Thymus (tissue), 11 donors: ENCODE measurements around the gene VPS37C. TPM values are rescaled to one million over a fixed set of nuclear protein-coding genes. Genes with fewer than 3 reads are reported as not detected.
"Not testable (repeated sequence)": the region's sequence is repeated elsewhere in the genome, so short reads cannot be mapped to it uniquely, and the experiment has no call there.

Experiments
- DNase-seq, 9 donors: peaks; one replicate each; pipeline ENCODE4 v3.0.0-alpha.2; 2013; ENCODE audit warnings: low spot score in 9 of 9, low read depth in 6 of 9, missing footprints in 1 of 9
- H3K27ac ChIP-seq, 2 donors: one replicate each; pipeline ENCODE4 v1.5.1; 2013; ENCODE audit warnings: control low read depth in 1 of 2, low read depth in 1 of 2, low read length in 1 of 2, mild to moderate bottlenecking in 1 of 2, moderate library complexity in 1 of 2
- H3K27me3 ChIP-seq, 2 donors: one replicate each; pipeline ENCODE4 v1.5.1; 2013; ENCODE audit warnings: low read length in 1 of 2; ENCODE audit not compliant: control insufficient read depth in 2 of 2, insufficient read depth in 1 of 2
- H3K36me3 ChIP-seq, 2 donors: one replicate each; pipeline ENCODE4 v1.5.1; 2013; ENCODE audit warnings: low read length in 1 of 2, mild to moderate bottlenecking in 1 of 2, moderate library complexity in 1 of 2; ENCODE audit not compliant: control insufficient read depth in 2 of 2, insufficient read depth in 2 of 2
- H3K4me1 ChIP-seq, 2 donors: one replicate each; pipeline ENCODE4 v1.5.1; 2013; ENCODE audit warnings: low read length in 2 of 2; ENCODE audit not compliant: control insufficient read depth in 2 of 2, insufficient read depth in 2 of 2
- H3K4me3 ChIP-seq, 2 donors: one replicate each; pipeline ENCODE4 v1.5.1; 2013; ENCODE audit warnings: low read length in 2 of 2, control low read depth in 1 of 2, mild to moderate bottlenecking in 1 of 2
- H3K9me3 ChIP-seq, 2 donors: one replicate each; pipeline ENCODE4 v1.5.1; 2013; ENCODE audit warnings: low read length in 1 of 2, mild to moderate bottlenecking in 1 of 2; ENCODE audit not compliant: control insufficient read depth in 2 of 2, insufficient read depth in 1 of 2
- WGBS: extraction: QIAGEN DNeasy Blood & Tissue Kit; methylation state at CpG from one replicate; pipeline ENCODE4 v1.1.7; 2013; 5-methylcytosine and 5-hydroxymethylcytosine counted together
- polyA plus RNA-seq: library from polyadenylated mRNA; stranded (reverse); fragments of 200-250 nt; gene quantifications from one replicate; pipeline ENCODE4 v1.2.3, GENCODE V29; 2013
- total RNA-seq: library from RNA; stranded (reverse); fragments of 120-200 nt; gene quantifications from one replicate; pipeline ENCODE4 v1.2.4, GENCODE V29; 2013
- donor health status: healthy.

Gene VPS37C
- total and polyA plus RNA-seq, 2 donors = 3.5 to 9.4 TPM

GRCh38 chr11:61094167-61094566, 67.1 kb downstream of the VPS37C start:
- Histone ChIP-seq H3K4me1 (peaks cover 22 to 57% of the 10 kb centered on the region in 2 donors), H3K9me3 (peaks cover 0 to 24% of the 10 kb centered on the region in 2 donors)
- not testable (repeated sequence) for H3K4me3 ChIP-seq, DNase-seq, H3K27me3 ChIP-seq, H3K36me3 ChIP-seq, H3K27ac ChIP-seq
- 94% methylated on average over 7 of the region's 7 CpGs for WGBS

GRCh38 chr11:61092908-61093763, 68.1 kb downstream of the VPS37C start:
- WGBS = 83% methylated on average over 13 of the region's 13 CpGs

GRCh38 chr11:61092280-61092766, 68.9 kb downstream of the VPS37C start:
- H3K9me3 ChIP-seq = peaks cover 0 to 24% of the 10 kb centered on the region in 2 donors
- H3K4me1 ChIP-seq = peaks cover 17 to 48% of the 10 kb centered on the region in 2 donors
- no peaks in the 10 kb centered on the region for H3K27me3 ChIP-seq
- H3K4me3 ChIP-seq = peak overlapping the region; percentile 6 to 30
- DNase-seq = peak in 1 of 9 donors; percentile 68
- 60% methylated on average over 10 of the region's 10 CpGs for WGBS
- peak overlapping the region; percentile 73 to 89 for H3K27ac ChIP-seq
- no peaks in the 10 kb centered on the region for H3K36me3 ChIP-seq

More at GRCh38 chr11:61092908-61093763, 68.1 kb downstream of the VPS37C start:
- peak overlapping the region; percentile 73 to 89 for H3K27ac ChIP-seq
- H3K36me3 ChIP-seq = no peaks in the 10 kb centered on the region
- H3K9me3 ChIP-seq = peaks cover 0 to 24% of the 10 kb centered on the region in 2 donors
- H3K4me1 ChIP-seq = peaks cover 17 to 48% of the 10 kb centered on the region in 2 donors
- H3K4me3 ChIP-seq = no peak overlapping the region
- DNase-seq = peak in 1 of 9 donors; percentile 64
- H3K27me3 ChIP-seq = no peaks in the 10 kb centered on the region

- H3K9me3 ChIP-seq = peaks cover 0 to 24% of the 10 kb centered on the region in 2 donors
- DNase-seq = peak in 1 of 9 donors; percentile 56
- no peaks in the 10 kb centered on the region for H3K27me3 ChIP-seq
- H3K36me3 ChIP-seq = no peaks in the 10 kb centered on the region
- 91% methylated on average over 17 of the region's 17 CpGs for WGBS
- peak overlapping the region; percentile 73 to 89 for H3K27ac ChIP-seq
- peak overlapping the region in 1 of 2 donors; percentile 30 for H3K4me3 ChIP-seq
- peaks cover 17 to 48% of the 10 kb centered on the region in 2 donors for H3K4me1 ChIP-seq
Measured at GRCh38 chr11:61091373-61092279, 69.6 kb downstream of the VPS37C start.

GRCh38 chr11:61090982-61091372, 70.2 kb downstream of the VPS37C start:
- Histone ChIP-seq H3K27ac (peak overlapping the region in 1 of 2 donors; percentile 89), H3K4me3 (peak overlapping the region in 1 of 2 donors; percentile 30), H3K36me3 (no peaks in the 10 kb centered on the region), H3K27me3 (no peaks in the 10 kb centered on the region), H3K9me3 (peaks cover 0 to 24% of the 10 kb centered on the region in 2 donors), H3K4me1 (peaks cover 17 to 48% of the 10 kb centered on the region in 2 donors)
- DNase-seq = no peak
- WGBS = 88% methylated on average over 9 of the region's 9 CpGs

- Histone ChIP-seq H3K4me1 (peaks cover 17 to 47% of the 10 kb centered on the region in 2 donors), H3K4me3 (no peak overlapping the region), H3K36me3 (no peaks in the 10 kb centered on the region), H3K27me3 (no peaks in the 10 kb centered on the region), H3K27ac (peak overlapping the region in 1 of 2 donors; percentile 89), H3K9me3 (peaks cover 0 to 24% of the 10 kb centered on the region in 2 donors)
- DNase-seq = no peak
- WGBS = 98% methylated on average over 12 of the region's 12 CpGs
Measured at GRCh38 chr11:61090521-61090920, 70.7 kb downstream of the VPS37C start.

GRCh38 chr11:61089806-61090491, 71.3 kb downstream of the VPS37C start:
- WGBS = 92% methylated on average over 12 of the region's 12 CpGs

GRCh38 chr11:61087426-61088119, 73.7 kb downstream of the VPS37C start:
- H3K27ac ChIP-seq = no peak overlapping the region
- no peak for DNase-seq
- 97% methylated on average over 9 of the region's 9 CpGs for WGBS
- H3K4me1 ChIP-seq = peaks cover 14 to 39% of the 10 kb centered on the region in 2 donors
- H3K4me3 ChIP-seq = no peak overlapping the region
- no peaks in the 10 kb centered on the region for H3K27me3 ChIP-seq
- peaks cover 0 to 2% of the 10 kb centered on the region in 2 donors for H3K9me3 ChIP-seq
- H3K36me3 ChIP-seq = no peaks in the 10 kb centered on the region

More at GRCh38 chr11:61089806-61090491, 71.3 kb downstream of the VPS37C start:
- Histone ChIP-seq H3K36me3 (no peaks in the 10 kb centered on the region), H3K27me3 (no peaks in the 10 kb centered on the region), H3K4me3 (no peak overlapping the region), H3K4me1 (peaks cover 17 to 41% of the 10 kb centered on the region in 2 donors), H3K27ac (no peak overlapping the region), H3K9me3 (peaks cover 0 to 22% of the 10 kb centered on the region in 2 donors)
- no peak for DNase-seq
